Osteocyte (in vitro differentiated cells): ENCODE measurements around the gene MED26. TPM values are rescaled to one million over a fixed set of nuclear protein-coding genes. Genes with fewer than 3 reads are reported as not detected.

Source experiments
- DNase-seq: peaks from one replicate; pipeline ENCODE4 v3.0.0; 2021; ENCODE audit warnings: mixed read lengths; ENCODE audit not compliant: unreplicated experiment; ENCODE audit errors: extremely low spot score
- H3K27ac Mint-ChIP-seq: one replicate; pipeline ENCODE4 v1.8.0; 2021; ENCODE audit warnings: mild to moderate bottlenecking, mixed read lengths; ENCODE audit not compliant: unreplicated experiment
- H3K27me3 Mint-ChIP-seq: one replicate; pipeline ENCODE4 v1.8.0; 2021; ENCODE audit warnings: mixed read lengths; ENCODE audit not compliant: unreplicated experiment
- H3K36me3 Mint-ChIP-seq: one replicate; pipeline ENCODE4 v1.8.0; 2021; ENCODE audit warnings: mixed read lengths; ENCODE audit not compliant: unreplicated experiment
- H3K4me1 Mint-ChIP-seq: one replicate; pipeline ENCODE4 v1.8.0; 2021; ENCODE audit warnings: mixed read lengths; ENCODE audit not compliant: unreplicated experiment
- H3K4me3 Mint-ChIP-seq: one replicate; pipeline ENCODE4 v1.8.0; 2021; ENCODE audit warnings: mild to moderate bottlenecking, moderate library complexity, mixed read lengths; ENCODE audit not compliant: unreplicated experiment
- H3K9me3 Mint-ChIP-seq: one replicate; pipeline ENCODE4 v1.8.0; 2021; ENCODE audit warnings: mixed read lengths; ENCODE audit not compliant: unreplicated experiment
- total RNA-seq: library from RNA; stranded (reverse); gene quantifications from 2 replicates; pipeline ENCODE4 v1.2.1, GENCODE V29; 2021
- TF ChIP-seq, protein P1 (sequence below): fragments of 200-600 bp; sonication (generic); IDR thresholded peaks from 2 replicates; pipeline ENCODE4 v1.5.0; 2021; ENCODE audit warnings: antibody characterized with exemption, mild to moderate bottlenecking, moderate library complexity

The MED26 gene
- total RNA-seq, 1 donor from 2014 or later, result 9.5 TPM

DNA sequence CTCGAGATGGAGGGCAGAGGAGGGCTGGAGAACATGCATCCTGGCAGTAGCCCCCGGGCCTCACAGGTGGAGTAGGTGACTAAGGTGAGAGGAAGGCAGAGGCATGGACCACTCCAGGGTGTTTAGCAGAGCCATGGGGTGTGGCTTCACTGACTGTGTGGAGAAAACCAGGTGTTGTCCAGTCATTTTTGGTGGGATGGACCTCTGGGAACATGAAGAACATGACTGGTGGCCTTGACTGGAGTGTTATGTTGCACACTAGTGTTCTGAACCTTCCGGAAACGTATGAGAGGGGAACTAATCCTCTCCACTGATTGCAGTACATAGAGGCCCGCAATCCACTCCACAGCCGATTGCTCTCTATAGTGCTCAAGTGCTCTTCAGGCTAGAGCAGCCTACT lies 16.9 kb downstream of the MED26 start:
- TF ChIP-seq, protein P1, sequence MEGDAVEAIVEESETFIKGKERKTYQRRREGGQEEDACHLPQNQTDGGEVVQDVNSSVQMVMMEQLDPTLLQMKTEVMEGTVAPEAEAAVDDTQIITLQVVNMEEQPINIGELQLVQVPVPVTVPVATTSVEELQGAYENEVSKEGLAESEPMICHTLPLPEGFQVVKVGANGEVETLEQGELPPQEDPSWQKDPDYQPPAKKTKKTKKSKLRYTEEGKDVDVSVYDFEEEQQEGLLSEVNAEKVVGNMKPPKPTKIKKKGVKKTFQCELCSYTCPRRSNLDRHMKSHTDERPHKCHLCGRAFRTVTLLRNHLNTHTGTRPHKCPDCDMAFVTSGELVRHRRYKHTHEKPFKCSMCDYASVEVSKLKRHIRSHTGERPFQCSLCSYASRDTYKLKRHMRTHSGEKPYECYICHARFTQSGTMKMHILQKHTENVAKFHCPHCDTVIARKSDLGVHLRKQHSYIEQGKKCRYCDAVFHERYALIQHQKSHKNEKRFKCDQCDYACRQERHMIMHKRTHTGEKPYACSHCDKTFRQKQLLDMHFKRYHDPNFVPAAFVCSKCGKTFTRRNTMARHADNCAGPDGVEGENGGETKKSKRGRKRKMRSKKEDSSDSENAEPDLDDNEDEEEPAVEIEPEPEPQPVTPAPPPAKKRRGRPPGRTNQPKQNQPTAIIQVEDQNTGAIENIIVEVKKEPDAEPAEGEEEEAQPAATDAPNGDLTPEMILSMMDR, result no peak
- H3K9me3 Mint-ChIP-seq, result no peaks in the 10 kb centered on the region
- no peaks in the 10 kb centered on the region for H3K27me3 Mint-ChIP-seq
- no peak for DNase-seq
- H3K4me3 Mint-ChIP-seq, result no peak overlapping the region
- H3K4me1 Mint-ChIP-seq, result peaks cover 26% of the 10 kb centered on the region
- H3K27ac Mint-ChIP-seq, result no peak overlapping the region
- H3K36me3 Mint-ChIP-seq, result no peaks in the 10 kb centered on the region

DNA sequence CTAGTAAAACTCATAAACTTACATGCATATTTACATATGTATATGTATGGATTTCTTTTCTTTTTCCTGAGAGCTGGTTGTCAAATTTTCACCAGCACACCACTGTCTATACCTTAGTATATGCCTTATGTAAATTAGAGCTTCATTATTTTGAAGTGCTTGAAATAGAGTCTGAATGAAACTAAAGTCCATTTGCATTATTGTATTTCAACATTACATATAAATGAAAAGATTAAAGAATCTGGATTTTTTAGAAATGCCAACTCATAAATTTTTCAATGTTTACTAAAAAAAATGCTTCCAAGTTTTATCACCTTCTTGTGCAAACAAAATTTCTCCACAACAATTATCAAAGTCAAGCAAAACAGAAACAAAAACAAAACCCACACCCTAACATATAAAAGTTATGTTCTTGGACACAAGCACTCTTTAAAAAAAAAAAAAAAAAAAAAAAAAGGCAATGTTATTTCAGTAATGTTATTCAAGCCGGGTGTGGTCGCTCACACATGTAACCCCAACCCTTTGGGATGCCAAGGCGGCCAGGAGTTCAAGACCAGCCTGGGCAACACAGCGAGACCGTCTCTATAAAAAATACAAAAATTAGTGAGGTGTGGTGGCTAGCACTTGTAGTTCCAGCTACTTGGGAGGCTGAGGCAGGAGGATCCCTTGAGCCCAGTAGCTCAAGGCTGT lies 18.3 kb downstream of the MED26 start:
- TF ChIP-seq, protein P1, result no peak
- Mint-ChIP-seq H3K4me3 (no peak overlapping the region), H3K27ac (no peak overlapping the region), H3K4me1 (peaks cover 27% of the 10 kb centered on the region), H3K27me3 (no peaks in the 10 kb centered on the region), H3K36me3 (no peaks in the 10 kb centered on the region), H3K9me3 (no peaks in the 10 kb centered on the region)
- no peak for DNase-seq

DNA sequence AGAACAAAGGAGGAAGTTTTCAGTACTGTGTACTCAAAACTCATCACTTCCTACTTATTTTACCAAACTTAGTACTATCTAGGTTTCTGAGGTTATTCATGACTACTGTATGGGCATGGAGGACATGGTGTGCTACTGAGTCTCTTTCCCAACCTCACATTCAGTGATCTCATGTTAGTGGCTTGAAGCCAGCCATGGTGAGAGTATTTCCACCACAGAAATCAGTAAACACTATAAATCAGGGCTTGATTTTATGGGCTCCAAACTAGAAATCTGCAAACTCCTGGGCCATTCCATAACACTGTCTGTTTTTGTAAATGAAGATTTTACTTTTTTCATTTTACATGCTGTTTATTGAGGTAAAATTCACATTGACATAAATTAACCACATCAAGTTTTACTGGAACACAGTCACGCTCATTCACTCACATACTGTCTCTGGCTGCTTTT lies 19.7 kb downstream of the MED26 start:
- TF ChIP-seq, protein P1, result no peak
- Mint-ChIP-seq H3K36me3 (no peaks in the 10 kb centered on the region), H3K4me1 (peaks cover 27% of the 10 kb centered on the region), H3K4me3 (no peak overlapping the region), H3K27me3 (no peaks in the 10 kb centered on the region), H3K9me3 (no peaks in the 10 kb centered on the region), H3K27ac (peak overlapping the region; percentile 31)
- no peak for DNase-seq

DNA sequence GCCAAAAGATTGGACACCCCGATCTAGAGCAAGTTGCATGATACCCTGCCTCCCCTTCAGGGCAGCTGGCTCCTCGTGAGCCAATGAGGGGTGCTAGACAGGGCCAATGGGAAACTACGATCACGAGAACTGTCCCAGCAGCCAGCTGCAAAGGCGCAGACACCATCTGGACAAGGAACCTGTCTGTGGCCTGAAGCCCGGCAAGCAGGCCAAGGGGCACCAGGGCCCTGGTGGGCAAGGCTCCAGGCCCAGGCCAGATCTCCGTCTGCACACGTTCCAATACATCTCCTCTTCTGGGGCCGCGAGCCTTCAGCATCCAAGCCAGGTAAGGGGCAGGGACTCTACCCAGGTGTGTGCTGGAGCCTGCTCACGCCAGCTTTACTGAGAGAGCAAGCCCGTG lies 20.2 kb downstream of the MED26 start:
- Mint-ChIP-seq H3K27ac (peak overlapping the region; percentile 31), H3K4me1 (peaks cover 22% of the 10 kb centered on the region), H3K36me3 (no peaks in the 10 kb centered on the region), H3K9me3 (no peaks in the 10 kb centered on the region), H3K27me3 (no peaks in the 10 kb centered on the region), H3K4me3 (no peak overlapping the region)
- no peak for DNase-seq
- TF ChIP-seq, protein P1, result no peak

DNA sequence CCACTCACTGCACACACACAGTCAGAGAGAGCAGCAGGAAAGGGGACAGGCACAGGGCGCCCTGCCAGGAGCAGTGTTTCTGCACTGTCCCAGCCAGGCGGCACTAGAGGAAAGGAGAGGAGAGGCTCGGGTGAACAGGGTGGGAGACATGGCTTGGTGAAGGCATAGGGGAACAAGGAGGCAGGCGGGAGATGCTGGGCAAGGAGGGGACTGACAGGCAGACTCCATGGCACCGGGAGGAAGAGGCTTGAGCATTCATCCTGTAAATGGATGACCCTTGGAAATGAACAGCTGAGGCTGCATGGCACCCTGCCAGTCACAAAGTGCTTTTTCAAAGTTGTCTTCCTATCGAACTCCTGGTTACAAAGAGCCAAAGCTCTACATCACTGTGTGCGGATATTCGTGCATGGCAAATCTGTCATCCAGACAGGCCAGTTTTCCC lies 22.4 kb downstream of the MED26 start:
- no peak overlapping the region for H3K27ac Mint-ChIP-seq
- DNase-seq, result no peak
- TF ChIP-seq, protein P1, result no peak
- no peaks in the 10 kb centered on the region for H3K9me3 Mint-ChIP-seq
- H3K4me1 Mint-ChIP-seq, result peaks cover 17% of the 10 kb centered on the region
- H3K36me3 Mint-ChIP-seq, result no peaks in the 10 kb centered on the region
- no peaks in the 10 kb centered on the region for H3K27me3 Mint-ChIP-seq
- H3K4me3 Mint-ChIP-seq, result no peak overlapping the region
